Activated B cell treated with CpG ODN at 0.5 μM for 24 hours (primary cell): Measurements from ENCODE around the gene SLC9A9. TPM values are rescaled to one million over a fixed set of nuclear protein-coding genes. Genes with fewer than 3 reads are reported as not detected.

ENCODE experiments used
- ATAC-seq: fragments of 200-7000 bp; cut with Tn5 transposase; one replicate; pipeline ENCODE4 v1.10.0; 2021; ENCODE audit warnings: low read depth, mild to moderate bottlenecking, moderate library complexity
- CTCF ChIA-PET: fragments of 350-600 bp; sonication (Branson Sonifier 250); formaldehyde crosslinking; loops from one replicate; lab custom pipeline; 2021; ENCODE audit warnings: antibody characterized with exemption; lab: Charles Lee
- POLR2A ChIA-PET: fragments of 350-600 bp; sonication (Branson Sonifier 250); formaldehyde crosslinking; loops from one replicate; lab custom pipeline; 2021; ENCODE audit warnings: antibody characterized with exemption; lab: Charles Lee
- DNase-seq: peaks from one replicate; pipeline ENCODE4 v3.0.0; 2022
- H3K27ac Mint-ChIP-seq: one replicate; pipeline ENCODE4 v1.8.0; 2020; ENCODE audit warnings: mixed read lengths
- H3K27me3 Mint-ChIP-seq: one replicate; pipeline ENCODE4 v1.8.0; 2021; ENCODE audit warnings: mixed read lengths
- H3K36me3 Mint-ChIP-seq: one replicate; pipeline ENCODE4 v1.8.0; 2021; ENCODE audit warnings: low read depth, mixed read lengths
- H3K4me1 Mint-ChIP-seq: one replicate; pipeline ENCODE4 v1.8.0; 2021; ENCODE audit warnings: mixed read lengths
- H3K4me3 Mint-ChIP-seq: one replicate; pipeline ENCODE4 v1.8.0; 2020; ENCODE audit warnings: mild to moderate bottlenecking, mixed read lengths
- H3K9me3 Mint-ChIP-seq: one replicate; pipeline ENCODE4 v1.8.0; 2020; ENCODE audit warnings: mixed read lengths
- intact Hi-C: fragments of 100-400 bp; cut with micrococcal nuclease; formaldehyde crosslinking; loops from one replicate; pipeline ENCODE4 v1.15.1; 2024
- total RNA-seq: library from RNA; stranded (reverse); gene quantifications from 2 replicates; pipeline ENCODE4 v1.2.3, GENCODE V29; 2022
- TF ChIP-seq, protein P1 (sequence below): fragments of 200-600 bp; IDR thresholded peaks from one replicate; pipeline ENCODE4 v1.8.0; 2022; ENCODE audit warnings: antibody characterized with exemption, mild to moderate bottlenecking

Gene SLC9A9
- 9.0 and 9.4 TPM in 2 replicates for total RNA-seq

DNA sequence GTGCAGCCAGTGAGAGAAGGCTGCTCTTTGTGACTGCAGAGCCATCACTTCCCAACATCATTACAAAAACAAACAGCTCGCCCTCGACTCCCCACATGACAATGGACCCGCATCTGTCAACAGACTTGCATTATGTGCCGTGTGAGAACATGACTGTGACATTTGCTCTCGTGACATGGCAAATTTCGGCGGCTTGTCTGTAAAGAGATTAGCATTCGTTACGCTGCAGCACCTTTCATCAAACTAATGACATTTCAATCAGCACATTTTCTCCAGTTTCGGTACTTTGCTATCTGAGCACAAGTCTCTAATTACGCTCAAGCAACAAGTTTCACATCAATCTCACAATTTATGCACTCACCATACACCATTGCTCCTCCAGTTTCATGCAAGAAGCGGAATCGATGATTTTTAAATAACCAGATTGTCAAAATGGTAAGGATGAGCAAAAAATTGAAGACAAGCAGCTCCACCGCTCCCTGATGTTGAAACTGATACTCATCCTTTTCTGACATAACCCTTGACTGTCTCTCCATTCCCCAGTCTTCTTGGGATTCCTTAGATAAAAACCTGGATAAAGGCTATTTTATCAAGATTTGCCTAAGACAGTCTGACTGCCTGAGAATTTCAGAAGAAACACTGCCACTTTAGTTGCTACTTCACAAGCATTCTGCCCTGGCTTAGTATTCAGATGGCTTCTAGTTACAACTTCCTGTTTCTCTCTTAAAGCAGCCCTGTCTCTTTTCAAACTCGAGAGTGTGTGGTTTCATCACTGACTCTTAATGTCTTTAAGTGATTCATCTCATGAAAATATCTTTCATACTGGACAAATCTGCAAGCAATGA is at the start of gene SLC9A9:
Gene SLC9A9 (minus strand): TSS at position 682 of the 845 bp plus-strand sequence. CDS start 146 bp downstream, at position 536.
- Mint-ChIP-seq H3K27me3 (no peaks in the 10 kb centered on the region), H3K9me3 (no peaks in the 10 kb centered on the region), H3K4me3 (peak within 1 kb of the TSS; percentile 96), H3K36me3 (peaks cover 6% of the 10 kb centered on the region), H3K27ac (peak within 1 kb of the TSS; percentile 91), H3K4me1 (peaks cover 50% of the 10 kb centered on the region)
- CTCF ChIA-PET, result interaction anchor here (1.0 to 3.0 kb wide), 2 partner anchors 38 to 72 kb away, joined by 3 to 9 read pairs; no protein-coding TSS in a partner anchor
- peak; percentile 94 for ATAC-seq
- TF ChIP-seq, protein P1, sequence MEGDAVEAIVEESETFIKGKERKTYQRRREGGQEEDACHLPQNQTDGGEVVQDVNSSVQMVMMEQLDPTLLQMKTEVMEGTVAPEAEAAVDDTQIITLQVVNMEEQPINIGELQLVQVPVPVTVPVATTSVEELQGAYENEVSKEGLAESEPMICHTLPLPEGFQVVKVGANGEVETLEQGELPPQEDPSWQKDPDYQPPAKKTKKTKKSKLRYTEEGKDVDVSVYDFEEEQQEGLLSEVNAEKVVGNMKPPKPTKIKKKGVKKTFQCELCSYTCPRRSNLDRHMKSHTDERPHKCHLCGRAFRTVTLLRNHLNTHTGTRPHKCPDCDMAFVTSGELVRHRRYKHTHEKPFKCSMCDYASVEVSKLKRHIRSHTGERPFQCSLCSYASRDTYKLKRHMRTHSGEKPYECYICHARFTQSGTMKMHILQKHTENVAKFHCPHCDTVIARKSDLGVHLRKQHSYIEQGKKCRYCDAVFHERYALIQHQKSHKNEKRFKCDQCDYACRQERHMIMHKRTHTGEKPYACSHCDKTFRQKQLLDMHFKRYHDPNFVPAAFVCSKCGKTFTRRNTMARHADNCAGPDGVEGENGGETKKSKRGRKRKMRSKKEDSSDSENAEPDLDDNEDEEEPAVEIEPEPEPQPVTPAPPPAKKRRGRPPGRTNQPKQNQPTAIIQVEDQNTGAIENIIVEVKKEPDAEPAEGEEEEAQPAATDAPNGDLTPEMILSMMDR, result no peak
- no peak for DNase-seq
- intact Hi-C loops, result loop anchor here (1.0 to 10.0 kb wide), 6 partner anchors 16 to 843 kb away; partner anchors contain the start of gene U2SURP
- POLR2A ChIA-PET, result interaction anchor here (2.1 kb wide), 1 partner anchor 124 kb away, joined by 12 read pairs; the partner anchor contains the start of gene DIPK2A

DNA sequence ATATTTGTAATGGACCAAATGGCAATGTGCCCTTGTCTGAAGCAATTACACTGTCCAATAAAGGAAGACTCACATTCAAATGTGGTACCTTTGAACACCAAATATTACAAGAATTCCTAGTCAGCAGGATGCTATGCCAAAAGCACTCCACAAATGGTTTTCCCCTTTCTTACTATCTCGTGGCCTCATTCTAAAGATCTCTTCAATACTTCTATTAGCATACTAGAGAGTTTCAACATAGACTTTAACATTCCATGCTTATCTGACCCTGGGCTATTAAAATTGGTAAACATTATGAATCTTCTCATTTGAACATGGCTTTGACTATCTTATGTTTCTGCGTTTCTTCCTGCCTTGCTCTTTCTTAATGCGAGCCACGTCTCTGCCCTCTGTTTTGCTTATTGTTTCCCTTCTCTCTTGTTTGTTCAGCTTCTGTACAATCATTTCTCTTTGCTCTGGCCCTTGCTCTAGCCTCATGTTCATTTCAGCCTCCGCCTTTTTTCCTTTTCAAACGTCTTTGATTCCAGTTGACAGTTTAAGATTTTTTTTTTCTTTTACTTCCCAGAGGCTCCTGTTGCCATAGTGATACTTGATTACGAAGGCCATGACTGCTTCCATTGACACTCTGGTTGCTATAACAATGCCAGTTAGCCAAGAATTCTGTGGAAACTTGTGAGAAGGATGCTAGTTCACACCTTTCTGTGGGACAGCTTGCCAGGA is 49.5 kb upstream of the SLC9A9 start:
- DNase-seq, result no peak
- intact Hi-C loops, result no loop called here
- no peak for ATAC-seq
- Mint-ChIP-seq H3K4me1 (peaks cover 4% of the 10 kb centered on the region), H3K36me3 (no peaks in the 10 kb centered on the region), H3K27ac (no peak overlapping the region), H3K4me3 (no peak overlapping the region), H3K27me3 (peaks cover 1% of the 10 kb centered on the region), H3K9me3 (no peaks in the 10 kb centered on the region)
- TF ChIP-seq, protein P1, result no peak
- CTCF ChIA-PET, result no interaction called here
- POLR2A ChIA-PET, result no interaction called here

DNA sequence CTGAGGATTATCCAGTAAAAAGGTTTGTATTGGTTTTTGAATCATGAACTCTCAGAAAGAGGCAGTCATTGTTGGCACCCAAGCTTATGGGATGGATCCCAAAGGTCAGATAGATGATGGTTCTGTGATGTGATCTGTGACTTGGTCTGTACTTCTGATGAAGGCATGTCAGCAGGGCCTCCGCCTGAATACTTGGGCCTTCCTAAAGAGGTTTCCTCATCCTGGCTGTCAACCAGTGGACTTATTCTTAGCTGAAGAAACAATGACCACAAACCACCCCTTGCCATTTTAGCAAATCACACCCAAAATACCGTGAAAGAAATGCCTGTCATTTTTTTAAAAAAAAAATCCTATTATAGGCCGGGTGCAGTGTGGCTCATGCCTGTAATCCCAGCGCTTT is 48.2 kb upstream of the SLC9A9 start:
- Mint-ChIP-seq H3K9me3 (no peaks in the 10 kb centered on the region), H3K36me3 (no peaks in the 10 kb centered on the region), H3K4me3 (no peak overlapping the region), H3K27me3 (peaks cover 1% of the 10 kb centered on the region), H3K27ac (no peak overlapping the region), H3K4me1 (no peaks in the 10 kb centered on the region)
- TF ChIP-seq, protein P1, result no peak
- ChIA-PET CTCF (interaction anchor here (0.7 to 4.5 kb wide), 9 partner anchors 11 to 75 kb away, joined by 3 to 58 read pairs (median 7); partner anchors contain the start of gene DIPK2A), POLR2A (interaction anchor here (0.7 kb wide), 1 partner anchor 75 kb away, joined by 3 read pairs; the partner anchor contains the start of gene DIPK2A)
- ATAC-seq (no peak), DNase-seq (no peak)
- intact Hi-C loops, result loop anchor here (1.0 kb wide), 2 partner anchors 55 to 75 kb away; partner anchors contain the start of gene DIPK2A

DNA sequence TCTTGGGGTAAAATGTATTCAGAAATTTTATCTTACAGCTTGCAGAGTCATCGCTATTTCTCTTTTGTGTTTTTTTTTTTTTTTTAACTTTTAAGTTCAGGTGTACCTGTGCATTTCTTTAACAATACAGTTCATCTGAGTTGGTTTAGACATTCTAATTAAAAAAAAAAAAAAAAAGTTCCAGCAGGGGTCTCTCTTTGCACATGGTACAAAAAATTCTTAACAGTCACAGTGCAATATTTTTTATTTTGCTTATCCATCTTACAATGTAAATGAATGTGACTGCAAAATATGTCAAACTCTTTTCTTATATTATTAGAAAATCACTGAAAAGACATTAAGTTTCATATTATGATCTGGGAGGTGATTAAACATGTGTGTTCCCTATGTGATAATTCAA is 47.5 kb upstream of the SLC9A9 start:
- no peak for DNase-seq

More for the DNA sequence above, 47.5 kb upstream of the SLC9A9 start:
- H3K36me3 Mint-ChIP-seq, result no peaks in the 10 kb centered on the region
- no peak for ATAC-seq
- H3K27me3 Mint-ChIP-seq, result peaks cover 1% of the 10 kb centered on the region
- intact Hi-C loops, result loop anchor here (1.0 to 2.0 kb wide), 3 partner anchors 55 to 875 kb away; partner anchors contain the start of gene DIPK2A
- POLR2A ChIA-PET, result interaction anchor here (0.7 kb wide), 1 partner anchor 76 kb away, joined by 3 read pairs; the partner anchor contains the start of gene DIPK2A
- TF ChIP-seq, protein P1, result peak; percentile 56
- no peaks in the 10 kb centered on the region for H3K9me3 Mint-ChIP-seq
- H3K27ac Mint-ChIP-seq, result no peak overlapping the region
- CTCF ChIA-PET, result interaction anchor here (0.7 to 4.5 kb wide), 12 partner anchors 10 to 76 kb away, joined by 3 to 58 read pairs (median 4); partner anchors contain the start of gene DIPK2A
- no peaks in the 10 kb centered on the region for H3K4me1 Mint-ChIP-seq
- H3K4me3 Mint-ChIP-seq, result no peak overlapping the region
